Measurements from ENCODE around the gene STXBP2. TPM values are rescaled to one million over a fixed set of nuclear protein-coding genes. Genes with fewer than 3 reads are reported as not detected.

The STXBP2 gene
- total RNA-seq, 1 experiment from 2014 or later: 141 TPM

DNA sequence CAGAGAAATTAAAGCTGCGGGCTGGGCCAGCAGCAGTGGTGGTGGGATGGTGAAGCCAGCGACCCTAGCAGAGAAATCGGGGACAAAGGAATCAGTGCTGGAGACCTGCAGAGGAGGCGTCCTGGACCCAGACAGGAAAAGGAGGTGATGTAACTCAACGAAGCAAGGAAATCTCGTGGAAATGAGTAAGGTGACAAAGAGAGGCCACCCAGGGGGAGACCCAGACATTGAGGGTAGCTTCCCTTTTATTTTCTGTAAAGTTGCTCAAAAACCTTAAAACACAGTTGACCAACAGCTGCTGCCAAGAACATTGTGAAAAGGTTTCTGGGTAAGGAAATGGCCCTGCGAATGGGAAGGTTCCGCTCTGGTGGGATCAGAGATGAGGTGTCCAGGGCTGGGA is 18.7 kb downstream of the STXBP2 start:
- ATAC-seq: no peak
- no peak overlapping the region for H3K4me2 ChIP-seq (ENCODE audit: low read length)
- CTCF ChIA-PET: interaction anchor here (1.0 kb wide), 1 partner anchor 25 kb away, joined by 4 read pairs; the partner anchor contains the start of gene TRAPPC5
- no peak overlapping the region for H3K27ac ChIP-seq (ENCODE audit: low read depth, low read length)
- POLR2A ChIA-PET: no interaction called here
- H3K9me3 ChIP-seq (ENCODE audit: control insufficient read depth in 1 of 2, insufficient read depth in 1 of 2, low read depth in 1 of 2, low read length in 2 of 2): no peaks in the 10 kb centered on the region
- H3K79me2 ChIP-seq (ENCODE audit: insufficient read depth, low read length): no peaks in the 10 kb centered on the region
- no peak overlapping the region for H3K9ac ChIP-seq (ENCODE audit: low read length)
- BruUV-seq (replicated peaks): no TSS peak
- H4K20me1 ChIP-seq (ENCODE audit: insufficient read depth): no peaks in the 10 kb centered on the region
- H3K4me1 ChIP-seq (ENCODE audit: control insufficient read depth in 1 of 2, insufficient read depth in 2 of 2, low read length in 2 of 2): peaks cover 3 to 12% of the 10 kb centered on the region in 2 experiments
- intact Hi-C loops (cut with micrococcal nuclease): no loop called here
- no peak overlapping the region for H3K4me3 ChIP-seq (replicated peaks in 1 of 2; ENCODE audit: low read depth in 1 of 2, low read length in 2 of 2)
- no peaks in the 10 kb centered on the region for H3K27me3 ChIP-seq (ENCODE audit: insufficient read depth, low read length)
- TF ChIP-seq RAD21 (IDR thresholded peaks at IDR 0.05; ENCODE audit: low read depth) (no peak), ELF1 (IDR thresholded peaks at IDR 0.05; ENCODE audit: borderline replicate concordance, low read depth) (no peak), SP1 (IDR thresholded peaks at IDR 0.05; ENCODE audit: low read depth) (no peak), ZFX (IDR thresholded peaks at IDR 0.05) (no peak)
- H3K9me2 ChIP-seq (ENCODE audit: insufficient read depth): no peaks in the 10 kb centered on the region
- RAD21 ChIA-PET (ENCODE audit: low non-redundant PET in 1 of 2, low total read pairs in 2 of 2, uncharacterized antibody in 2 of 2, unreplicated experiment in 2 of 2): no interaction called here
- DNase-seq (ENCODE audit: low read depth, low spot score): no peak
- no peak overlapping the region for H2AFZ ChIP-seq (ENCODE audit: low read depth, low read length, poor library complexity, severe bottlenecking)
- no peaks in the 10 kb centered on the region for H3K36me3 ChIP-seq (ENCODE audit: control insufficient read depth in 1 of 2, insufficient read depth in 2 of 2, low read length in 2 of 2)

DNA sequence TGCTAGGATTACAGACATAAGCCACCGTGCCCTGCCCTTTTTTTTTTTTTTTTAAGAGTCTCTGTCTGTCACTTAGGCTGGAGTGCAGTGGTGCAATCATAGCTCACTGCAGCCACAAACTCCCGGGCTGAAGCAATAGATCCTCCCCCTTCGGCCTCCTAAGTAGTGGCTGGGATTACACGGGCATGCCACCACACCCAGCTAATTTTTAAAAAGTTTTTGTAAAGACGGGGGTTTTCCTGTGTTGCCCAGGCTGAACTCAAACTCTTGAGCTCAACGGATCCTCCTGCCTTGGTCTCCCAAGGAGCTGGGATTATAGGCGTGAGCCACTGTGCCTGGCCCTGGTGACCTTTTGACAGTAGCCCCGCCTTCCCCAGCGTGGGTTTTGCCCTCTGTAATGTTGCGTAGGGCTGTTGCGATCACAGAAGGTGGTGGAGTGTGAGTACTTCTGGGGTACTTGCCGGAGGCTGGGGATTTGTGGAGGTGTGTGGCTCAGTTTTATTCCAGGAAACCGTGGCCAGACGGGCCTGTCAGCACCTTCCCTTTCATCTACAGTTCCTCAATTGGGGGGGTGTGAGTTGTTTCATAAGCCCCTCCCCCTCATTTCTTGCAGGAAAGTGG is 20.3 kb downstream of the STXBP2 start:
- POLR2A ChIA-PET: no interaction called here
- Histone ChIP-seq H4K20me1 (ENCODE audit: insufficient read depth) (no peaks in the 10 kb centered on the region), H3K36me3 (ENCODE audit: control insufficient read depth in 1 of 2, insufficient read depth in 2 of 2, low read length in 2 of 2) (no peaks in the 10 kb centered on the region), H3K4me3 (replicated peaks in 1 of 2; ENCODE audit: low read depth in 1 of 2, low read length in 2 of 2) (no peak overlapping the region), H3K9me3 (ENCODE audit: control insufficient read depth in 1 of 2, insufficient read depth in 1 of 2, low read depth in 1 of 2, low read length in 2 of 2) (no peaks in the 10 kb centered on the region), H3K4me2 (ENCODE audit: low read length) (no peak overlapping the region), H3K27ac (ENCODE audit: low read depth, low read length) (no peak overlapping the region), H2AFZ (ENCODE audit: low read depth, low read length, poor library complexity, severe bottlenecking) (no peak overlapping the region), H3K9ac (ENCODE audit: low read length) (no peak overlapping the region), H3K9me2 (ENCODE audit: insufficient read depth) (no peaks in the 10 kb centered on the region), H3K4me1 (ENCODE audit: control insufficient read depth in 1 of 2, insufficient read depth in 2 of 2, low read length in 2 of 2) (peaks cover 2 to 7% of the 10 kb centered on the region in 2 experiments), H3K27me3 (ENCODE audit: insufficient read depth, low read length) (no peaks in the 10 kb centered on the region), H3K79me2 (ENCODE audit: insufficient read depth, low read length) (no peaks in the 10 kb centered on the region)
- intact Hi-C loops (cut with micrococcal nuclease): no loop called here
- ATAC-seq: no peak
- CTCF ChIA-PET: no interaction called here
- TF ChIP-seq TCF7L2 (IDR thresholded peaks at IDR 0.05; ENCODE audit: borderline replicate concordance, extremely low read depth, insufficient read depth, insufficient read length): no peak
- no peak for TF ChIP-seq ZNF274 (IDR thresholded peaks at IDR 0.05; ENCODE audit: low read depth, low read length)
- TF ChIP-seq, protein P1, sequence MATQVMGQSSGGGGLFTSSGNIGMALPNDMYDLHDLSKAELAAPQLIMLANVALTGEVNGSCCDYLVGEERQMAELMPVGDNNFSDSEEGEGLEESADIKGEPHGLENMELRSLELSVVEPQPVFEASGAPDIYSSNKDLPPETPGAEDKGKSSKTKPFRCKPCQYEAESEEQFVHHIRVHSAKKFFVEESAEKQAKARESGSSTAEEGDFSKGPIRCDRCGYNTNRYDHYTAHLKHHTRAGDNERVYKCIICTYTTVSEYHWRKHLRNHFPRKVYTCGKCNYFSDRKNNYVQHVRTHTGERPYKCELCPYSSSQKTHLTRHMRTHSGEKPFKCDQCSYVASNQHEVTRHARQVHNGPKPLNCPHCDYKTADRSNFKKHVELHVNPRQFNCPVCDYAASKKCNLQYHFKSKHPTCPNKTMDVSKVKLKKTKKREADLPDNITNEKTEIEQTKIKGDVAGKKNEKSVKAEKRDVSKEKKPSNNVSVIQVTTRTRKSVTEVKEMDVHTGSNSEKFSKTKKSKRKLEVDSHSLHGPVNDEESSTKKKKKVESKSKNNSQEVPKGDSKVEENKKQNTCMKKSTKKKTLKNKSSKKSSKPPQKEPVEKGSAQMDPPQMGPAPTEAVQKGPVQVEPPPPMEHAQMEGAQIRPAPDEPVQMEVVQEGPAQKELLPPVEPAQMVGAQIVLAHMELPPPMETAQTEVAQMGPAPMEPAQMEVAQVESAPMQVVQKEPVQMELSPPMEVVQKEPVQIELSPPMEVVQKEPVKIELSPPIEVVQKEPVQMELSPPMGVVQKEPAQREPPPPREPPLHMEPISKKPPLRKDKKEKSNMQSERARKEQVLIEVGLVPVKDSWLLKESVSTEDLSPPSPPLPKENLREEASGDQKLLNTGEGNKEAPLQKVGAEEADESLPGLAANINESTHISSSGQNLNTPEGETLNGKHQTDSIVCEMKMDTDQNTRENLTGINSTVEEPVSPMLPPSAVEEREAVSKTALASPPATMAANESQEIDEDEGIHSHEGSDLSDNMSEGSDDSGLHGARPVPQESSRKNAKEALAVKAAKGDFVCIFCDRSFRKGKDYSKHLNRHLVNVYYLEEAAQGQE (IDR thresholded peaks at IDR 0.05; ENCODE audit: low read depth): no peak
- no peak for TF ChIP-seq ELF1 (IDR thresholded peaks at IDR 0.05; ENCODE audit: borderline replicate concordance, low read depth)
- no peak for TF ChIP-seq POLR2A (IDR thresholded peaks at IDR 0.05; ENCODE audit: borderline replicate concordance, extremely low read depth, insufficient read depth, insufficient read length)
- no peak for TF ChIP-seq FOSL1 (IDR thresholded peaks at IDR 0.05; ENCODE audit: low read depth)
- no peak for TF ChIP-seq ZFX (IDR thresholded peaks at IDR 0.05)
- TF ChIP-seq CBX3 (IDR thresholded peaks at IDR 0.05; ENCODE audit: low read depth): no peak
- TF ChIP-seq SP1 (IDR thresholded peaks at IDR 0.05; ENCODE audit: low read depth): no peak
- TF ChIP-seq EZH2phosphoT487 (IDR thresholded peaks at IDR 0.05; ENCODE audit: borderline replicate concordance): no peak
- no peak for TF ChIP-seq JUND (IDR thresholded peaks at IDR 0.05)
- RAD21 ChIA-PET (ENCODE audit: low non-redundant PET in 1 of 2, low total read pairs in 2 of 2, uncharacterized antibody in 2 of 2, unreplicated experiment in 2 of 2): no interaction called here
- BruUV-seq (replicated peaks): no TSS peak
- DNase-seq (ENCODE audit: low read depth, low spot score): no peak
